Astrocyte of the cerebellum (primary cell): ENCODE results near the gene ENTPD6.

Experiments
- DNase-seq: peaks from one replicate; pipeline ENCODE4 v3.0.0-alpha.2; 2011; ENCODE audit warnings: low read depth
- H3K4me3 ChIP-seq: 2 replicates; pipeline ENCODE4 v1.5.1; 2011; ENCODE audit warnings: mild to moderate bottlenecking, low read depth, low read length, moderate library complexity
- in situ Hi-C: cut with HindIII; loops from 2 replicates; pipeline ENCODE4 v1.10.0; 2017; ENCODE audit warnings: low sequenced_read_pairs
- TF ChIP-seq, protein P1 (sequence below): IDR thresholded peaks from 2 replicates; pipeline ENCODE4 v1.5.1; 2012; ENCODE audit warnings: low read length, low read depth, moderate library complexity, mild to moderate bottlenecking; ENCODE audit errors: missing control alignments

The ENTPD6 gene

DNA sequence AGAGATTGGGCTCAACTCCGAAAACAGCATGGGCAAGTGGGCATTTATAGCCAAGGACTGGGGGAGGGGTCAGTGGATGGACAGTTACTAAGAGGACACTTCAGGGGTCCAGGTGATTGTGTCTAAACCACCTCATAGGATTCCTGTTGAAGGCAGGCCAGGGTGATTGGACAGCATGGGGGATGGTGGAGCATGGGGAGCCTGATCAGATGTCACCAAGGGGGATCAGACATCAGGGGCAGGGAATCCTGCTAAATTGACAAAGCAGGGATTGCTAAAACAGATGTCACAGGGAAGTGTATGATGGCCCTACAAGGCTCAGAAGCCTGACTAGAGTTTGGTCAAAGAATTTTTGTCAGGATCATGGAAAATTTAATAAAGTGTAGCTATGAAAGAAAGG, 49.9 kb downstream of the ENTPD6 start:
- no peak for DNase-seq
- in situ Hi-C loops: no loop called here
- TF ChIP-seq, protein P1, sequence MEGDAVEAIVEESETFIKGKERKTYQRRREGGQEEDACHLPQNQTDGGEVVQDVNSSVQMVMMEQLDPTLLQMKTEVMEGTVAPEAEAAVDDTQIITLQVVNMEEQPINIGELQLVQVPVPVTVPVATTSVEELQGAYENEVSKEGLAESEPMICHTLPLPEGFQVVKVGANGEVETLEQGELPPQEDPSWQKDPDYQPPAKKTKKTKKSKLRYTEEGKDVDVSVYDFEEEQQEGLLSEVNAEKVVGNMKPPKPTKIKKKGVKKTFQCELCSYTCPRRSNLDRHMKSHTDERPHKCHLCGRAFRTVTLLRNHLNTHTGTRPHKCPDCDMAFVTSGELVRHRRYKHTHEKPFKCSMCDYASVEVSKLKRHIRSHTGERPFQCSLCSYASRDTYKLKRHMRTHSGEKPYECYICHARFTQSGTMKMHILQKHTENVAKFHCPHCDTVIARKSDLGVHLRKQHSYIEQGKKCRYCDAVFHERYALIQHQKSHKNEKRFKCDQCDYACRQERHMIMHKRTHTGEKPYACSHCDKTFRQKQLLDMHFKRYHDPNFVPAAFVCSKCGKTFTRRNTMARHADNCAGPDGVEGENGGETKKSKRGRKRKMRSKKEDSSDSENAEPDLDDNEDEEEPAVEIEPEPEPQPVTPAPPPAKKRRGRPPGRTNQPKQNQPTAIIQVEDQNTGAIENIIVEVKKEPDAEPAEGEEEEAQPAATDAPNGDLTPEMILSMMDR: no peak
- no peak overlapping the region for H3K4me3 ChIP-seq

DNA sequence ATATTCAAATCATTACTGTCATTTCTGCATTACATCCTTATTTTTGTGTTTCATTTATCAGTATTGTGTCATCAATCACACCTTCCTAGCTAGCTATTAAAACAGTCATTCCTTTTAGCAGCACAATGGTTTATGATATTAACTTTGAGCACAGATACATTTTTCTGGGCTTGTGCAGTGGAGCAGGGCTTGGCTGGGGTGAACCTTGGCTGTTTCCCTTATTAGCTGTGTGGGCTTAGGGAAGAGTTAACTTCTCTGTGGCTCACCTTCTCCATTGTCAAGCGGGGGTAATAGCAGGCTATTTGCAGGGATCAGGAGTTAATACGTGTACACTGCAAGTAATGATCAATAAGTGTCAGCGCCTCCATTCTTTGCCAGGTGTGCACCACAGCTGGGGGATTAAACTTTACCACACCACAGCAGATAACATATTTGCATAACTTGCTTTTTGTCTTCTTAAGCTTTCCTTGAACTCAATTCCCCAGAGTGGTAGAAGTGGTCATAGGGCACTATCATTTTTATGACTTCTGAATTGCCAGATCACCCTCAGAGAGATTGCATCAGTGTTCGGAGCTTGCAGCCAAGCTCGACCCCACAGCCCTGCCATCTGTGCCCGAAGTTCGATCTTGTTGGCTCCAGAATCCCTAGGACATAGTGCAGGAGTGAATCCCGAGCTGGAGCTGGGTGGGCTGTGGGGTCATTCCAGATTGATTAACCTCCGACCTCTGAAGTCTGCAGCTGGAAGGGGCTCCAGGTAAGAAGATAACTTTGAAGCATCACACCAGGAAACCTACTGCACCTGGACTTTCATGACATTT, 50.9 kb downstream of the ENTPD6 start:
- TF ChIP-seq, protein P1: no peak
- in situ Hi-C loops: no loop called here
- no peak for DNase-seq
- H3K4me3 ChIP-seq: peak overlapping the region; percentile 75

DNA sequence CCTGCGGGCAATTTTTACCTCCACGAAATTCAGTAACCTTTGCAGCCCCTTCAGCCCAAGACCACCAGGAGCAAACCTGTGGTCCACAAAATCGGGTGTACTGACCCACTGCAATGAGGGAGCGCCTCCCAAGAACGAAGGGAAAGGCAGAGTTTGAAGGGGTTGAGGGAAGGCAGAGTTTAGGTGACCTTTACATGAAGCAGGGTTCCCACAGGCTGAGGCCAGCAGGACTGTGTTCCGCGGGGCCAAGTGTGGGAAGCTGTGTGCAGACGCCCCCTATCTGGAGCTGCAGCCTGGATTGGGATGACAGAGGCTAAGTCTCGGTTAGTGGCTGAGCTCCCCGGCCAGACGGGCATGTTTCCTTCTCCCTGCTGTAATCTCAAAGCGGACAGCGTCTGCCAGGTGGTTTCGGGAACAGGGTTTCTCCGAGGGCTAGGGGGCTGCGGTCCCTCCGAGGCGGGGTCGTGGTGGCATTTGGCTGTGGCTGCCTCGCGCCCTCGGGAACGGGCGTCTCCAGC, 51.5 kb downstream of the ENTPD6 start:
- H3K4me3 ChIP-seq: peak overlapping the region; percentile 75
- in situ Hi-C loops: no loop called here
- no peak for DNase-seq
- TF ChIP-seq, protein P1: peak; percentile 72

DNA sequence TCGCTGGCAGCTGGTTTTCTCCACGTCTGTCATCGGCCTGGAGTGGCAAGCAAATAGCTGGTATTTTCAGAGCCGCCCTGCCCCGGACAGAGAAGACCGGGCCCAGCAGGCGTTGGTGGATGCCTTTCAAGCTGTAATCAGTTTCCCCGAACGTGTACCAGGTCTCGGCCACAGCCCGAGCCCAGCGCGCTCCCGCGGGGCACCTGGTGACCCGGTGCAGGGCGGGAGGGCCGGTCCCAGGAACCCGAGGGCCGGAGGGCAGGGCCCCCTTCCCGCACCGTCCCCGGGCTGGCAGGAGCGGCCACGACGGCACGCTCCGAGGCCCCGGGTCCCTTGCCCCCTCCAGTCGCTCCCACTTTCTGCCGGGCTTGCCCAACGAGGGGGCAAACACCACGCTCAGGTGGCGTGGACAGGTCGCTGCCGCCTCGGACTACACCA, 52.0 kb downstream of the ENTPD6 start:
- DNase-seq: no peak
- H3K4me3 ChIP-seq: peak overlapping the region; percentile 75
- in situ Hi-C loops: no loop called here
- TF ChIP-seq, protein P1: no peak

DNA sequence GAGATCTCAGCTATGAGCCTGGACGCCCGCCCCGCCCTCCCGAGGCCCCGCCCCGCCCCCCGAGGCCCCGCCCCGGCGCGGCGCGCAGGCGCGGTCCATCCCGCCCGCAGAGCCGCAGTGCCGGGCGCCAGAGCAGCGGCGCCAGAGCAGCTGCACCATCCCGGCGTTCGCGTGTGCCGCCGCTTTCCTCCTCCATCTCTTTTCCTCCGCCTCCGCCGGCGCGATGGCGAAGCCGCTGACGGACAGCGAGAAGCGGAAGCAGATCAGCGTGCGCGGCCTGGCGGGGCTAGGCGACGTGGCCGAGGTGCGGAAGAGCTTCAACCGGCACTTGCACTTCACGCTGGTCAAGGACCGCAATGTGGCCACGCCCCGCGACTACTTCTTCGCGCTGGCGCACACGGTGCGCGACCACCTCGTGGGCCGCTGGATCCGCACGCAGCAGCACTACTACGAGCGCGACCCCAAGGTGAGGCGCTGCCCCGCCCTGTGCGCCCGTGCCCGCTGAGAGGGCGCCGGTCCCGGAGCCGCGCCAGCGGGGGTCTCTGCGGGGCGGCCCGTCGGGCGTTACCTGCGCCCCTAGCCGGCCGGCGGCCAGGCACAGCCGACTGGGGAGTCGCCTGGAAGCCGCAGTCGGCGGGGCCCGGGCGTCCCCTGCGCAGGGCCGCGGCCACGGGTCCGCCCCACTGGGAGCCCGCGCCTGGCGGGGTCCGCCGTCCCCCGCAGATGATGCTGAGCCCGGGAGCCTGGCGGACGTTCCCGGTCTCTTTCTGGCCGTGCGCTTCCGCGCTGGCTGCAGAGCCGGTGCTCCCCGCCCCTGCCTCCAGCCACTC, 52.7 kb downstream of the ENTPD6 start, which contains the start of gene PYGB:
Gene PYGB, plus strand, starts transcription at position 130 of the 830 bp plus-strand sequence. Its CDS starts 94 bp downstream, at position 224.
- H3K4me3 ChIP-seq: peak within 1 kb of the TSS; percentile 75
- peak; percentile 39 for DNase-seq
- TF ChIP-seq, protein P1: no peak
- in situ Hi-C loops: no loop called here

DNA sequence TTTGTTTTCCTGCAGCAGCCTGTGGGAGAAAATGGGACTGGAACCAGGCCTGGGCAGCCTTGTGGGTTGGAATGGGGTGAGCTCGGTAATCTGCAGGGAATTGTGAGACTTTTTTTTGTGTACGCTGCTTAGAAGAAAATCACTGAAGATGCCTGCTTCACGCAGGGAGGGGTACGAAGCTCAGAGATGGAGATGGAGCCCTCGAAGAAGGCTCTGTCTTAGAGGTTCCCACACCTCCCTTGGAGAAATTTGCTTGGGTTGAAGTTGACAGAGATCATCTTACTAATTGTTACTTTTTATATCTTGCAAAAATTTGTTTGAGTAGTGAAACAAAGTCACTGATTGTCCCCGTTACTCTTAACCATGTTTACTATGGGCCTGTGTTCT, 53.3 kb downstream of the ENTPD6 start:
- TF ChIP-seq, protein P1: no peak
- no peak for DNase-seq
- in situ Hi-C loops: no loop called here
- H3K4me3 ChIP-seq: peak overlapping the region; percentile 75
